ENCODE measurements around the gene RABGAP1L. TPM values are rescaled to one million over a fixed set of nuclear protein-coding genes. Genes with fewer than 3 reads are reported as not detected.
"Not testable (repeated sequence)": the region's sequence is repeated elsewhere in the genome, so short reads cannot be mapped to it uniquely, and the experiment has no call there.

Gene RABGAP1L
- total and polyA plus RNA-seq, 4 donors, result 33.7 to 128 (median 62.1) TPM

- Histone ChIP-seq H3K36me3 (ENCODE audit: control insufficient read depth, insufficient read depth, low read length) (no peaks in the 10 kb centered on the region), H3K4me1 (ENCODE audit: control insufficient read depth, insufficient read depth, low read length) (no peaks in the 10 kb centered on the region), H3K4me3 (ENCODE audit: low read depth, low read length) (no peak overlapping the region), H3K9me3 (ENCODE audit: control insufficient read depth, insufficient read depth, low read length) (peaks cover 2% of the 10 kb centered on the region), H3K27me3 (ENCODE audit: control insufficient read depth, insufficient read depth, low read length) (no peaks in the 10 kb centered on the region), H3K27ac (ENCODE audit: low read depth, low read length) (no peak overlapping the region)
- WGBS (ENCODE audit: insufficient coverage), result no CpG with 5 or more reads among the region's 1 CpG
- DNase-seq (ENCODE audit: low read depth in 4 of 6, low spot score in 6 of 6), result no peak
Observed at GRCh38 chr1:174583316-174583715, 424.0 kb downstream of the RABGAP1L start.

- no peak for DNase-seq (ENCODE audit: low read depth in 4 of 6, low spot score in 6 of 6)
- Histone ChIP-seq H3K9me3 (ENCODE audit: control insufficient read depth, insufficient read depth, low read length) (peaks cover 2% of the 10 kb centered on the region), H3K27me3 (ENCODE audit: control insufficient read depth, insufficient read depth, low read length) (no peaks in the 10 kb centered on the region), H3K36me3 (ENCODE audit: control insufficient read depth, insufficient read depth, low read length) (no peaks in the 10 kb centered on the region), H3K4me3 (ENCODE audit: low read depth, low read length) (no peak overlapping the region), H3K27ac (ENCODE audit: low read depth, low read length) (no peak overlapping the region), H3K4me1 (ENCODE audit: control insufficient read depth, insufficient read depth, low read length) (no peaks in the 10 kb centered on the region)
- 100% methylated on average over 1 of the region's 1 CpG for WGBS (ENCODE audit: insufficient coverage)
Observed at GRCh38 chr1:174584071-174584470, 424.8 kb downstream of the RABGAP1L start.

DNA sequence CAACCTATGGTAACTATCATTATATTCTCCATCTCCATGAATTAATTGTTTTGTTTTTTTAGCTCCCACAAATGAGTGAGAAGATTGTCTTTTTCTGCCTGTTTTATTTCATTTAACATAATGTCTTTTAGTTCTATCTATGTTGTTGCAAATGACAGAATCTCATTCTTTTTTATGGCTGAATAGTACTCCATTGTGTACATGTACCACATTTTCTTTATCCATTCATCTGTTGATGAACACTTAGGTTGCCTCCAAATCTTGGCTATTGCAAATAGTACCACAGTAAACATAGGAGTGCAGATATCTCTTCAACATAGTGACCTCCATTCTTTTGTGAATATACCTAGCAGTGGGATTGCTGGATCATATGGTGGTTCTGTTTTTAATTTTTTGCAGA lies 429.3 kb downstream of the RABGAP1L start:
- H3K9me3 ChIP-seq (ENCODE audit: control insufficient read depth, insufficient read depth, low read length); H3K4me1 ChIP-seq (ENCODE audit: control insufficient read depth, insufficient read depth, low read length); H3K4me3 ChIP-seq (ENCODE audit: low read depth, low read length); H3K36me3 ChIP-seq (ENCODE audit: control insufficient read depth, insufficient read depth, low read length); H3K27me3 ChIP-seq (ENCODE audit: control insufficient read depth, insufficient read depth, low read length); DNase-seq (ENCODE audit: low read depth in 4 of 6, low spot score in 6 of 6); H3K27ac ChIP-seq (ENCODE audit: low read depth, low read length): not testable (repeated sequence)

GRCh38 chr1:174605198-174605597 lies 445.9 kb downstream of the RABGAP1L start:
- Histone ChIP-seq H3K27ac (ENCODE audit: low read depth, low read length) (no peak overlapping the region), H3K36me3 (ENCODE audit: control insufficient read depth, insufficient read depth, low read length) (no peaks in the 10 kb centered on the region), H3K4me3 (ENCODE audit: low read depth, low read length) (no peak overlapping the region), H3K4me1 (ENCODE audit: control insufficient read depth, insufficient read depth, low read length) (no peaks in the 10 kb centered on the region), H3K9me3 (ENCODE audit: control insufficient read depth, insufficient read depth, low read length) (no peaks in the 10 kb centered on the region), H3K27me3 (ENCODE audit: control insufficient read depth, insufficient read depth, low read length) (no peaks in the 10 kb centered on the region)
- DNase-seq (ENCODE audit: low read depth in 4 of 6, low spot score in 6 of 6), result no peak
- WGBS (ENCODE audit: insufficient coverage), result no CpG with 5 or more reads among the region's 1 CpG

DNA sequence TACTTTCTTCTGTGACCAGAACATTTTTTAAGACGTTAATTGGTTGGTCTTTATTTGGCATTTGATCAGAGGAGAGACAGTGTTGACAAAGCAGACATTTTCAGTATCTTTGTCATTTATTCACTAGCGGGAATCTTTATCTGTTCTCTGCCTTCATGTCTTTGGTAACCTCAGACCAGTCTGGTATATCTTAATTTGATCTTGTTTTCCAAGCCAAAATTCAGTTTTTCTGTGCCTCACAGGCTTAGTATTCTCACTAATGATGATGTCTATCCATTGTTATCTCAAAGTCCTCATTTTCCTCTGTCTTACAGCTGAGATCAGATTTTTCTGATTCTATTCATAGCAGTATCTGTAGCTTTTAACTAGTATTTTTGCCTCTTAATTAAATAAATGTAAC lies 447.2 kb downstream of the RABGAP1L start:
- no peaks in the 10 kb centered on the region for H3K9me3 ChIP-seq (ENCODE audit: control insufficient read depth, insufficient read depth, low read length)
- no CpG with 5 or more reads among the region's 2 CpGs for WGBS (ENCODE audit: insufficient coverage)
- no peaks in the 10 kb centered on the region for H3K27me3 ChIP-seq (ENCODE audit: control insufficient read depth, insufficient read depth, low read length)
- no peaks in the 10 kb centered on the region for H3K4me1 ChIP-seq (ENCODE audit: control insufficient read depth, insufficient read depth, low read length)
- no peak overlapping the region for H3K4me3 ChIP-seq (ENCODE audit: low read depth, low read length)
- no peak for DNase-seq (ENCODE audit: low read depth in 4 of 6, low spot score in 6 of 6)
- H3K27ac ChIP-seq (ENCODE audit: low read depth, low read length), result no peak overlapping the region
- H3K36me3 ChIP-seq (ENCODE audit: control insufficient read depth, insufficient read depth, low read length), result no peaks in the 10 kb centered on the region

DNA sequence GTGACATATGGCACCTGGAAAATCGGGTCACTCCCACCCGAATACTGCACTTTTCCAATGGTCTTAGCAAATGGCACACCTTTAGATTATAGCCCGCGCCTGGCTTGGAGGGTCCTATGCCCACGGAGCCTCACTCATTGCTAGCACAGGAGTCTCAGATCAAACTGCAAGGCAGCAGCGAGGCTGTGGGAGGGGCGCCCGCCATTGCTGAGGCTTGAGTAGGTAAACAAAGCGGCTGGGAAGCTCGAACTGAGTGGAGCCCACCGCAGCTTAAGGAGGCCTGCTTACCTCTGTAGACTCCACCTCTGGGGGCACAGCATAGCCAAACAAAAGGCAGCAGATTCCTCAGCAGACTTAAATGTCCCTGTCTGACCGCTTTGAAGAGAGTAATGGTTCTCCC lies 458.6 kb downstream of the RABGAP1L start:
- not testable (repeated sequence) for H3K36me3 ChIP-seq (ENCODE audit: control insufficient read depth, insufficient read depth, low read length); H3K4me1 ChIP-seq (ENCODE audit: control insufficient read depth, insufficient read depth, low read length); H3K4me3 ChIP-seq (ENCODE audit: low read depth, low read length); H3K27me3 ChIP-seq (ENCODE audit: control insufficient read depth, insufficient read depth, low read length); H3K27ac ChIP-seq (ENCODE audit: low read depth, low read length); H3K9me3 ChIP-seq (ENCODE audit: control insufficient read depth, insufficient read depth, low read length); DNase-seq (ENCODE audit: low read depth in 4 of 6, low spot score in 6 of 6)
- 92% methylated on average over 12 of the region's 12 CpGs for WGBS (ENCODE audit: insufficient coverage)

DNA sequence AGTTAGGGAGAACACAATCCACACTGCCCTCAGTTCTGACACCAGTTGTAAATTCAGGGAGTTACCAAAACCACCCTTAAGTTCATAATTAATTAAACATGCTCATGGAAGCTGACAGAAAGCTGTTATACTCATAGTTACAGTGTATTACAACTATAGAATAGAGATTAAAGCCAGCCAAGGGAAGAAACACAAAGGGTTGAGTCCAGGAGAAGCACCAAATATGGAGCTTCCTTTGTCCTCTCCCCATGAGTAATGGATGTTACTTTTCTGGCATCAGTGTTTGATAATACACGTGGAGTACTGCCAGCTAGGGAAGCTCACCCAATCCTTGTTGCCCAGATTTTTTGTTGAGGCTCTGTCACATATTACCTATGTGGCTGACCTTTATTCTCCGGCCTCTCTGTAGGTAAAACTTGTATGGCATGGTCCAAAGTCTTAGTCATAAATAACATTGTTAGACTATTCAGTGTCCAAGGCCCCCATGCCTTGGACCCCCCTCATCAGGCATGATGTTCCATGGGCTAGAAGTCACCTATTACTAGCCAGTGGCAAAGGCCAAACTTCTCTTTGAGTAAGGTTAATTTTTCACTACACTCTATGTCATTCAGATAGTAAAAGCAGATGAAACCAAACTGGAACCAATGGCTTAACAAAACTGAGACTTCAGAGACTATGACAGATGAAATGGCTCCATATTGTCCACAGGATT lies 464.2 kb downstream of the RABGAP1L start:
- H3K27me3 ChIP-seq (ENCODE audit: control insufficient read depth, insufficient read depth, low read length), result no peaks in the 10 kb centered on the region
- DNase-seq (ENCODE audit: low read depth in 4 of 6, low spot score in 6 of 6), result no peak
- H3K4me1 ChIP-seq (ENCODE audit: control insufficient read depth, insufficient read depth, low read length), result no peaks in the 10 kb centered on the region
- no peaks in the 10 kb centered on the region for H3K36me3 ChIP-seq (ENCODE audit: control insufficient read depth, insufficient read depth, low read length)
- H3K4me3 ChIP-seq (ENCODE audit: low read depth, low read length), result no peak overlapping the region
- no peak overlapping the region for H3K27ac ChIP-seq (ENCODE audit: low read depth, low read length)
- no peaks in the 10 kb centered on the region for H3K9me3 ChIP-seq (ENCODE audit: control insufficient read depth, insufficient read depth, low read length)
- 75% methylated on average over 1 of the region's 2 CpGs for WGBS (ENCODE audit: insufficient coverage)

DNA sequence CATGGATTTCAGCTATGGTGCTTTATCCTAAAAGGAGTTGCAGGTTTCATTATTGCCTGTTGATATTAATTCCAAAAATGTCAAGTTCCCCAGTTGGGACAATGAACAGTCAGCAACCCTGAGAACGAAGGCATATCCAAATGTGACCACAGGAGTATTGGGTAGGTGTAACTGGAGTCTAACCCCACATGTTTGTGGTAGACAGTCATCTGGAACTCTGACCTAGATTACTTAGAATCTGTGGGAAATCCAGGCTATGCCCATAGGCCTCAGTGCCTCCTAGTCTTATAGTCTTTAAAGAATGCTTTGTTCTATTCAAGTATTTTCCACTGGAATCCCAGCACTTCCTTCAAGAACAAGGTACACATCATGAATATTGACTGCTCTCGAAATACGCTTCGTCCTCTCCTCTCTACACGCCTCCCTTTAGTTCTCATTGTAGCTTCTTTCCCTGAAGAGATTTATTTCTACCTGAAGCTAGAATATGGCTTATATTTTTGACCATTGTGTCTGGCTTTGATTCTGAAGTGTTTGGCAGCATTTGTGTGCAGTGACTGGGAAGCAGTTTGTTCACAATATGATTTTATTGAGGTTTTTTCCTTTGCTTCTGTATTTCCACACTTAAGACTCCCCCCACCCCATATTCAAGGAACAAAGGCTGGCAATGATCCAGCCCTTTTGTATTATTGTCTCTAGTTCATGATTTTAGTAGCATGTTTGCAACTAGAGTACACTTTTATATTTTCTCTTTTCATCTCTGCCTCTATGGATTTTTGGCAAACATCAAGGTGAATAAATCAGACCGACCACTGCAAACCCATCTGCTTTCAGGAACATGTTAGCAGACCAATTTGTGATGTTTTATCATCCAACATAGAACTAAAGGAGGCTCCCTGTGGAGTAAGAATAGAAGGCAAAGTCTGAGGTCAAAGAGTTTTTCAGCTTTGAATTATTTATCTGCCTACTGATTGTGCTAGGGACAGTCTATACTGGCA lies 467.0 kb downstream of the RABGAP1L start:
- H3K36me3 ChIP-seq (ENCODE audit: control insufficient read depth, insufficient read depth, low read length), result no peaks in the 10 kb centered on the region
- H3K27ac ChIP-seq (ENCODE audit: low read depth, low read length), result peak overlapping the region; percentile 33
- no peaks in the 10 kb centered on the region for H3K9me3 ChIP-seq (ENCODE audit: control insufficient read depth, insufficient read depth, low read length)
- no CpG with 5 or more reads among the region's 6 CpGs for WGBS (ENCODE audit: insufficient coverage)
- peak in 2 of 6 donors; percentile 16 to 37 for DNase-seq (ENCODE audit: low read depth in 4 of 6, low spot score in 6 of 6)
- no peaks in the 10 kb centered on the region for H3K4me1 ChIP-seq (ENCODE audit: control insufficient read depth, insufficient read depth, low read length)
- H3K4me3 ChIP-seq (ENCODE audit: low read depth, low read length), result no peak overlapping the region
- no peaks in the 10 kb centered on the region for H3K27me3 ChIP-seq (ENCODE audit: control insufficient read depth, insufficient read depth, low read length)

GRCh38 chr1:174637487-174637886 lies 478.2 kb downstream of the RABGAP1L start:
- no peak for DNase-seq (ENCODE audit: low read depth in 4 of 6, low spot score in 6 of 6)
- Histone ChIP-seq H3K27ac (ENCODE audit: low read depth, low read length) (no peak overlapping the region), H3K4me1 (ENCODE audit: control insufficient read depth, insufficient read depth, low read length) (no peaks in the 10 kb centered on the region), H3K27me3 (ENCODE audit: control insufficient read depth, insufficient read depth, low read length) (no peaks in the 10 kb centered on the region), H3K36me3 (ENCODE audit: control insufficient read depth, insufficient read depth, low read length) (no peaks in the 10 kb centered on the region), H3K4me3 (ENCODE audit: low read depth, low read length) (no peak overlapping the region), H3K9me3 (ENCODE audit: control insufficient read depth, insufficient read depth, low read length) (no peaks in the 10 kb centered on the region)
- WGBS (ENCODE audit: insufficient coverage), result 99% methylated on average over 4 of the region's 4 CpGs
